PC-9 (cell line): ENCODE measurements around the gene DDX56. TPM values are rescaled to one million over a fixed set of nuclear protein-coding genes. Genes with fewer than 3 reads are reported as not detected.
A peak's percentile ranks its signal among the peaks of the same experiment; 100 is the strongest.

ENCODE experiments used
- BruUV-seq: library from RNA; stranded (reverse); fragments of 400-500 nt; replicated peaks from 2 replicates; lab custom pipeline; 2021; lab: Mats Ljungman, UMichigan
- CTCF ChIA-PET: fragments of 300-600 bp; sonication (Branson Sonifier 250); formaldehyde crosslinking; loops from one replicate; lab custom pipeline; 2022; ENCODE audit warnings: antibody characterized with exemption; lab: Charles Lee
- POLR2A ChIA-PET: fragments of 300-600 bp; sonication (Branson Sonifier 250); formaldehyde crosslinking; loops from one replicate; lab custom pipeline; 2022; ENCODE audit warnings: antibody characterized with exemption; ENCODE audit not compliant: unreplicated experiment; lab: Charles Lee
- DNase-seq, 2 experiments: peaks; one replicate each; pipeline versions ENCODE4 v3.0.0 to v3.0.0-alpha.2; 2015 to 2022; ENCODE audit warnings: mixed read lengths in 1 of 2
- H2AFZ ChIP-seq: fragments of 200-600 bp; sonication (generic); 2 replicates; pipeline ENCODE4 v1.8.1; 2017; ENCODE audit warnings: antibody characterized with exemption
- H3F3A ChIP-seq: fragments of 200-600 bp; sonication (generic); 2 replicates; pipeline ENCODE4 v1.8.1; 2017; ENCODE audit warnings: antibody characterized with exemption, mild to moderate bottlenecking, low read depth; ENCODE audit not compliant: insufficient read depth
- H3K27ac ChIP-seq: fragments of 200-600 bp; sonication (generic); 2 replicates; pipeline ENCODE4 v1.6.1; 2016; ENCODE audit warnings: mixed run types
- H3K27me3 ChIP-seq: fragments of 200-600 bp; sonication (generic); 2 replicates; pipeline ENCODE4 v1.6.1; 2016; ENCODE audit warnings: low read depth, mixed run types; ENCODE audit not compliant: insufficient read depth
- H3K36me3 ChIP-seq: fragments of 200-600 bp; sonication (generic); 2 replicates; pipeline ENCODE4 v1.6.1; 2016; ENCODE audit warnings: low read depth, mixed run types
- H3K4me1 ChIP-seq: fragments of 200-600 bp; sonication (generic); replicated peaks from 2 replicates; pipeline ENCODE4 v1.6.1; 2016; ENCODE audit warnings: mixed run types; ENCODE audit not compliant: insufficient read depth
- H3K4me2 ChIP-seq: fragments of 200-600 bp; sonication (generic); 2 replicates; pipeline ENCODE4 v1.6.1; 2017; ENCODE audit warnings: mixed run types
- H3K4me3 ChIP-seq: fragments of 200-600 bp; sonication (generic); 2 replicates; pipeline ENCODE4 v1.6.1; 2016; ENCODE audit warnings: mixed run types
- H3K79me2 ChIP-seq: fragments of 200-600 bp; sonication (generic); 2 replicates; pipeline ENCODE4 v1.6.1; 2017; ENCODE audit warnings: low read depth, mixed run types
- H3K9me2 ChIP-seq: fragments of 200-600 bp; sonication (generic); 2 replicates; pipeline ENCODE4 v1.8.1; 2017; ENCODE audit warnings: mild to moderate bottlenecking; ENCODE audit not compliant: insufficient read depth
- H3K9me3 ChIP-seq: fragments of 200-600 bp; sonication (generic); 2 replicates; pipeline ENCODE4 v1.8.1; 2016; ENCODE audit warnings: low read depth; ENCODE audit not compliant: insufficient read depth
- H4K20me1 ChIP-seq: fragments of 200-600 bp; sonication (generic); 2 replicates; pipeline ENCODE4 v1.8.1; 2017; ENCODE audit not compliant: insufficient read depth
- EZH2 ChIP-seq: fragments of 200-600 bp; sonication (generic); IDR thresholded peaks from 2 replicates; pipeline ENCODE4 v1.8.0; 2017; ENCODE audit warnings: antibody characterized with exemption, low read depth
- intact Hi-C: fragments of 100-400 bp; cut with micrococcal nuclease; formaldehyde crosslinking; loops from one replicate; pipeline ENCODE4 v1.10.0; 2022; ENCODE audit not compliant: unreplicated experiment
- total RNA-seq: library from RNA; stranded (reverse); gene quantifications from 2 replicates; pipeline ENCODE4 v1.2.3, GENCODE V29; 2021
- TF ChIP-seq, protein P1 (sequence below): fragments of 200-600 bp; sonication (generic); conservative IDR thresholded peaks from 2 replicates; pipeline ENCODE4 v1.6.1; 2017; ENCODE audit warnings: mixed run types, antibody characterized with exemption, mild to moderate bottlenecking, moderate library complexity

Gene DDX56
- total RNA-seq, 1 experiment from 2014 or later, result 113 TPM

DNA sequence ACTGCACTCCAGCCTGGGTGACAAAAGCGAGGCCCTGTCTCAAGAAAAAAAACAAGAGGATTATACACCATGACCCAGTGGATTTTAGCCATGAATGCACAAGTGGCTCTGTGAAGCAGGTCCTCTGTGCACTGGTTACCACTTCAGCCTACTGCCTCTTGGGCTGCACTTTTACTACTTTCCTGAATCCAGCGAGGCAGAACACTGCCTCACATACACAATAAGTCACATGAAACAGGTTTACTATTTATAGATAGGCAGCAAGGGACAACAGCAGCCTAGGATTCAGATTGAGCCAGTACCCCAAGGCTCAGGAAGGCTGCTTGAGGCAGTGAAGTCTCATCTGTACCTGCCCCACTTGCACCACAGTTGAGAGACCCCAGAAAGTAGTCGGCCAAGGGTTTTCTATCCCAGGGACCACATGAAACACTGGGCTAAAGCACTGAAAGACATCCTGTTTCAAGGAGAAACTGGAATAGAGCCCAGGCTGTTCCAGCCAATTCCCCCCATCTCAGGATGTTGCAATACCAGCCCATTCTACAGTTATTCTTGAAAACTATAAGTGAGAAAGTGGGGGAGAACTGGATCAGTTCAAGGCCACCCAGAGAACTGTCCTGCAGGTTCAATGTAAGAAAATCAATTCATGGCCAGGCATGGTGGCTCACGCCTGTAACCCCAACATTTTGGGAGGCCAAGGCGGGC lies 22.4 kb upstream of the DDX56 start:
- no peaks in the 10 kb centered on the region for H3K27me3 ChIP-seq
- H3K36me3 ChIP-seq, result no peaks in the 10 kb centered on the region
- H3K4me2 ChIP-seq, result no peak overlapping the region
- H3F3A ChIP-seq, result peaks cover 8% of the 10 kb centered on the region; the same call in 1 of the 2 replicates
- ChIA-PET CTCF (no interaction called here), POLR2A (no interaction called here)
- no TSS peak for BruUV-seq
- no peaks in the 10 kb centered on the region for H4K20me1 ChIP-seq
- TF ChIP-seq, protein P1, sequence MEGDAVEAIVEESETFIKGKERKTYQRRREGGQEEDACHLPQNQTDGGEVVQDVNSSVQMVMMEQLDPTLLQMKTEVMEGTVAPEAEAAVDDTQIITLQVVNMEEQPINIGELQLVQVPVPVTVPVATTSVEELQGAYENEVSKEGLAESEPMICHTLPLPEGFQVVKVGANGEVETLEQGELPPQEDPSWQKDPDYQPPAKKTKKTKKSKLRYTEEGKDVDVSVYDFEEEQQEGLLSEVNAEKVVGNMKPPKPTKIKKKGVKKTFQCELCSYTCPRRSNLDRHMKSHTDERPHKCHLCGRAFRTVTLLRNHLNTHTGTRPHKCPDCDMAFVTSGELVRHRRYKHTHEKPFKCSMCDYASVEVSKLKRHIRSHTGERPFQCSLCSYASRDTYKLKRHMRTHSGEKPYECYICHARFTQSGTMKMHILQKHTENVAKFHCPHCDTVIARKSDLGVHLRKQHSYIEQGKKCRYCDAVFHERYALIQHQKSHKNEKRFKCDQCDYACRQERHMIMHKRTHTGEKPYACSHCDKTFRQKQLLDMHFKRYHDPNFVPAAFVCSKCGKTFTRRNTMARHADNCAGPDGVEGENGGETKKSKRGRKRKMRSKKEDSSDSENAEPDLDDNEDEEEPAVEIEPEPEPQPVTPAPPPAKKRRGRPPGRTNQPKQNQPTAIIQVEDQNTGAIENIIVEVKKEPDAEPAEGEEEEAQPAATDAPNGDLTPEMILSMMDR, result no peak
- TF ChIP-seq EZH2, result no peak
- no peaks in the 10 kb centered on the region for H3K4me1 ChIP-seq
- H2AFZ ChIP-seq, result no peak overlapping the region
- H3K4me3 ChIP-seq, result no peak overlapping the region
- DNase-seq, result no peak
- H3K79me2 ChIP-seq, result no peaks in the 10 kb centered on the region
- no peaks in the 10 kb centered on the region for H3K9me2 ChIP-seq
- H3K9me3 ChIP-seq, result no peaks in the 10 kb centered on the region
- intact Hi-C loops, result no loop called here
- H3K27ac ChIP-seq, result no peak overlapping the region

DNA sequence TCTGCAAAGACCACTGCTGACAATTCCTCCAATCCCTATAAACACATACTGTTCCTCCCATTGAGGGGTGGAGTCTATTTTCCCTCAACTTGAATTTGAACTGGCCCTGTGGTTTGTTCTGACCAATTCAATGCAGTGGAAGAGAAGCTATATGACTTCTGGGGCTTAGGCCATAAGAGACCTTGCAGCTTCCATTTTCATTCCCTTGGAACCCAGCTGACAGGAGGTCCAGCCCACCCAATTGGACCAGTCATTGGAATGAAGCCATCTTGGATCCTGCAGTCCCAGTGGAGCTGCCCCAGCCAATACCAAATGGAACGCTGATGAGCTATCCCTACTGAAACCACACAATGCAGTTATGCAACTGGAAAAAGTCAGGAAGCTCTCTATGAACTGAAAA lies 17.2 kb upstream of the DDX56 start:
- H3K27me3 ChIP-seq, result no peaks in the 10 kb centered on the region
- H3F3A ChIP-seq, result peaks cover 8% of the 10 kb centered on the region; the same call in 1 of the 2 replicates
- intact Hi-C loops, result no loop called here
- no peaks in the 10 kb centered on the region for H3K36me3 ChIP-seq
- no peak overlapping the region for H3K27ac ChIP-seq
- H3K4me3 ChIP-seq, result no peak overlapping the region
- H3K4me2 ChIP-seq, result no peak overlapping the region
- TF ChIP-seq EZH2, result no peak
- TF ChIP-seq, protein P1, result no peak
- no peaks in the 10 kb centered on the region for H3K9me2 ChIP-seq
- no TSS peak for BruUV-seq
- no peaks in the 10 kb centered on the region for H3K79me2 ChIP-seq
- ChIA-PET POLR2A (interaction anchor here (0.6 kb wide), 2 partner anchors 49 to 120 kb away, joined by 6 to 42 read pairs; no protein-coding TSS in a partner anchor), CTCF (interaction anchor here (0.5 to 0.7 kb wide), 3 partner anchors 13 to 312 kb away, joined by 7 to 9 read pairs (median 8); no protein-coding TSS in a partner anchor)
- no peaks in the 10 kb centered on the region for H4K20me1 ChIP-seq
- no peaks in the 10 kb centered on the region for H3K9me3 ChIP-seq
- no peak for DNase-seq
- no peak overlapping the region for H2AFZ ChIP-seq
- H3K4me1 ChIP-seq, result peaks cover 4% of the 10 kb centered on the region; the same call in 1 of the 2 replicates

DNA sequence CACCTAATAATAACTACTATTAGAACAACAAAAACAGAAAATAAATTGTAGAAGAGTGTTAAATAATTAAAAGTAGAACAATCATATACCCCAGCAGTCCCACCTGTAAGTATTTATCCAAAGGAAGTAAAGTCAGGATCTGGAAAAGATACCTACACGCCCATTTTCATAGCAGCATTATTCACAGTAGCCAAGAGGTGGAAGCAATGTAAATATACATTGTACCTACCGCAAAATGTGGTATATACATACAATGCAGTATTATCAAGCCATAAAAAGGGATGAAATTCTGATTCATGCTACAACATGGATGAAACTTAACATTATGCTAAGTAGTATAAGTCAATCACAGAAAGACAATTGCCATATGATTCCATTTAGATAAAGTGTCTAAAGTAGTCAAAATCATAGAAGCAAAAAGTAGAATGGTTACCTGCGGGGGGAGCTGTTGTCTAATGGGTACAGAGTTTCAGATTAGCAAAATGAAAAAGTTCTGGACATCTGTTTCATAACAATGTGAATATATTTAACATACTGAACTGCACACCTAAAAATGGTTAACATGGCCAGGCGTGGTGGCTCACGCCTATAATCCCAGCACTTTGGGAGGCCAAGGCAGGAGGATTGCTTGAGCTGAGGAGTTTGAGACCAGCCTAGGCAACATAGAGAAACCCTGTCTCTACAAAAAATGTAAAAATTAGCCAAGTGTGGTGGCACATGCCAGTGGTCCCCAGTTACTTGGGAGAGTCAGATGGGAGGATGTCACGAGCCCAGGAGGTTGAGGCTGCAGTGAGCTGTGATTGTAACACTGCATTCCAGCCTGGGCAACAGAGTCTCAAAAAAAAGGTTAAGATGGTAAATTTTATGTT lies 14.4 kb upstream of the DDX56 start:
- no TSS peak for BruUV-seq
- Histone ChIP-seq H3K4me3 (no peak overlapping the region), H2AFZ (0 out of 2 replicates have a peak overlapping the region, but pooled peaks have one; percentile 7), H3K79me2 (no peaks in the 10 kb centered on the region), H3K9me3 (no peaks in the 10 kb centered on the region), H3K9me2 (no peaks in the 10 kb centered on the region), H3K27me3 (no peaks in the 10 kb centered on the region), H3K36me3 (no peaks in the 10 kb centered on the region), H4K20me1 (no peaks in the 10 kb centered on the region), H3K27ac (no peak overlapping the region), H3K4me2 (peak overlapping the region; percentile 22; the same call in 1 of the 2 replicates), H3F3A (peaks cover 9% of the 10 kb centered on the region), H3K4me1 (peaks cover 11% of the 10 kb centered on the region)
- DNase-seq, result peak; percentile 69 to 74
- ChIA-PET POLR2A (interaction anchor here (0.6 kb wide), 2 partner anchors 19 to 52 kb away, joined by 3 to 4 read pairs; partner anchors contain the start of gene OGDH), CTCF (interaction anchor here (0.6 to 1.5 kb wide), 3 partner anchors 51 to 332 kb away, joined by 3 to 5 read pairs (median 3); no protein-coding TSS in a partner anchor)
- TF ChIP-seq, protein P1, result peak; percentile 95
- TF ChIP-seq EZH2, result no peak
- intact Hi-C loops, result loop anchor here (1.0 to 10.0 kb wide), 9 partner anchors 51 to 674 kb away; partner anchors contain the start of genes H2AZ2, PPIA and ZMIZ2
